Trophoblast cell (in vitro differentiated cells and primary cell): ENCODE results near the gene CPM.
A peak's percentile ranks its signal among the peaks of the same experiment; 100 is the strongest.

Experiments
- DNase-seq, 2 donors: peaks; one replicate each; pipeline ENCODE4 v3.0.0-alpha.2; 2016
- H2AFZ ChIP-seq: 2 replicates; pipeline ENCODE4 v1.6.1; 2013; ENCODE audit warnings: low read length, moderate library complexity, mild to moderate bottlenecking; ENCODE audit not compliant: insufficient read depth, poor library complexity
- H2AK5ac ChIP-seq: 2 replicates; pipeline ENCODE4 v1.6.1; 2013; ENCODE audit warnings: mild to moderate bottlenecking, low read length
- H2BK120ac ChIP-seq: 2 replicates; pipeline ENCODE4 v1.6.1; 2013; ENCODE audit warnings: low read length, mild to moderate bottlenecking, moderate library complexity; ENCODE audit not compliant: insufficient read depth, poor library complexity
- H2BK12ac ChIP-seq: 2 replicates; pipeline ENCODE4 v1.6.1; 2013; ENCODE audit warnings: mild to moderate bottlenecking, low read length, moderate library complexity
- H2BK5ac ChIP-seq: 2 replicates; pipeline ENCODE4 v1.6.1; 2013; ENCODE audit warnings: low read length, low read depth, moderate library complexity, mild to moderate bottlenecking; ENCODE audit not compliant: poor library complexity
- H3K14ac ChIP-seq: 2 replicates; pipeline ENCODE4 v1.6.1; 2013; ENCODE audit warnings: mild to moderate bottlenecking, low read length
- H3K18ac ChIP-seq: 2 replicates; pipeline ENCODE4 v1.6.1; 2013; ENCODE audit warnings: mild to moderate bottlenecking, low read length
- H3K23ac ChIP-seq: 2 replicates; pipeline ENCODE4 v1.6.1; 2013; ENCODE audit warnings: low read length
- H3K27ac ChIP-seq: 2 replicates; pipeline ENCODE4 v1.5.1; 2013; ENCODE audit warnings: low read depth, mild to moderate bottlenecking, inconsistent platforms, low read length, moderate library complexity
- H3K27me3 ChIP-seq: 2 replicates; pipeline ENCODE4 v1.6.1; 2013; ENCODE audit warnings: inconsistent platforms, mild to moderate bottlenecking, low read length, moderate library complexity; ENCODE audit not compliant: insufficient read depth
- H3K36me3 ChIP-seq, 2 experiments: 1 replicate in 1 of 2; 2 replicates in 1 of 2; pipeline ENCODE4 v1.6.1; 2013; ENCODE audit warnings: low read length in 2 of 2, mild to moderate bottlenecking in 2 of 2, moderate library complexity in 1 of 2; ENCODE audit not compliant: insufficient read depth in 2 of 2, control insufficient read depth in 1 of 2
- H3K4ac ChIP-seq: 2 replicates; pipeline ENCODE4 v1.6.1; 2013; ENCODE audit warnings: low read depth, mild to moderate bottlenecking, low read length, moderate library complexity
- H3K4me1 ChIP-seq, 2 experiments: 1 replicate in 1 of 2; 2 replicates in 1 of 2; pipeline ENCODE4 v1.6.1; 2013; ENCODE audit warnings: low read length in 2 of 2, mild to moderate bottlenecking in 2 of 2, moderate library complexity in 1 of 2; ENCODE audit not compliant: insufficient read depth in 2 of 2, control insufficient read depth in 1 of 2
- H3K4me2 ChIP-seq: 2 replicates; pipeline ENCODE4 v1.6.1; 2013; ENCODE audit warnings: inconsistent platforms, mild to moderate bottlenecking, low read length, moderate library complexity
- H3K4me3 ChIP-seq: 2 replicates; pipeline ENCODE4 v1.5.1; 2013; ENCODE audit warnings: mild to moderate bottlenecking, low read depth, low read length, inconsistent platforms
- H3K79me1 ChIP-seq: one replicate; pipeline ENCODE4 v1.6.1; 2013; ENCODE audit warnings: low read length
- H3K79me2 ChIP-seq: 2 replicates; pipeline ENCODE4 v1.6.1; 2013; ENCODE audit warnings: low read length, mild to moderate bottlenecking; ENCODE audit not compliant: control insufficient read depth, insufficient read depth, poor library complexity
- H3K9ac ChIP-seq: 2 replicates; pipeline ENCODE4 v1.6.1; 2013; ENCODE audit warnings: mild to moderate bottlenecking, low read length
- H3K9me3 ChIP-seq: 2 replicates; pipeline ENCODE4 v1.6.1; 2013; ENCODE audit warnings: low read depth, mild to moderate bottlenecking, control low read depth, inconsistent platforms, low read length; ENCODE audit not compliant: insufficient read depth
- H4K12ac ChIP-seq: 2 replicates; pipeline ENCODE4 v1.6.1; 2013; ENCODE audit warnings: low read depth, mild to moderate bottlenecking, low read length, moderate library complexity
- H4K8ac ChIP-seq: 2 replicates; pipeline ENCODE4 v1.6.1; 2013; ENCODE audit warnings: low read depth, mild to moderate bottlenecking, low read length, moderate library complexity
- H4K91ac ChIP-seq: one replicate; pipeline ENCODE4 v1.6.1; 2013; ENCODE audit warnings: low read depth, mild to moderate bottlenecking, low read length, moderate library complexity
- WGBS: extraction: QIAGEN DNeasy Blood & Tissue Kit; methylation state at CpG from one replicate; pipeline ENCODE4 v1.1.7; 2013; ENCODE audit warnings: missing lambda C conversion rate; ENCODE audit not compliant: insufficient read length, insufficient coverage; ENCODE audit errors: extremely low coverage; 5-methylcytosine and 5-hydroxymethylcytosine counted together

CPM gene

GRCh38 chr12:68896881-68897540 lies 36.0 kb downstream of the CPM start:
- Histone ChIP-seq H3K23ac (no peak overlapping the region), H3K18ac (no peak overlapping the region), H3K9ac (no peak overlapping the region), H4K8ac (no peak overlapping the region), H3K9me3 (no peaks in the 10 kb centered on the region), H3K79me2 (no peaks in the 10 kb centered on the region), H3K36me3 (no peaks in the 10 kb centered on the region), H3K27me3 (no peaks in the 10 kb centered on the region), H3K4me2 (no peak overlapping the region), H4K12ac (no peak overlapping the region), H3K79me1 (no peaks in the 10 kb centered on the region), H3K4me1 (peaks cover 0 to 3% of the 10 kb centered on the region in 2 experiments), H2BK5ac (no peak overlapping the region), H2AK5ac (no peak overlapping the region), H2AFZ (no peak overlapping the region), H3K4ac (no peak overlapping the region), H3K4me3 (no peak overlapping the region), H2BK12ac (no peak overlapping the region), H2BK120ac (no peak overlapping the region), H4K91ac (no peak overlapping the region), H3K14ac (no peak overlapping the region), H3K27ac (no peak overlapping the region)
- no CpG with 5 or more reads among the region's 4 CpGs for WGBS
- DNase-seq: no peak

GRCh38 chr12:68894276-68894855 lies 38.6 kb downstream of the CPM start:
- no peak overlapping the region for H2BK12ac ChIP-seq
- no peak overlapping the region for H2BK120ac ChIP-seq
- WGBS: no CpG with 5 or more reads among the region's 7 CpGs
- H3K4me1 ChIP-seq: peaks cover 0 to 5% of the 10 kb centered on the region in 2 experiments
- H3K9ac ChIP-seq: no peak overlapping the region
- no peak overlapping the region for H2AK5ac ChIP-seq
- H3K4me2 ChIP-seq: no peak overlapping the region
- no peaks in the 10 kb centered on the region for H3K27me3 ChIP-seq
- no peak overlapping the region for H3K4me3 ChIP-seq
- no peak overlapping the region for H3K27ac ChIP-seq
- peak; percentile 60 to 85 for DNase-seq
- H3K9me3 ChIP-seq: no peaks in the 10 kb centered on the region
- H3K79me2 ChIP-seq: no peaks in the 10 kb centered on the region
- H4K8ac ChIP-seq: no peak overlapping the region
- H3K18ac ChIP-seq: no peak overlapping the region
- no peak overlapping the region for H2AFZ ChIP-seq
- H3K4ac ChIP-seq: no peak overlapping the region
- H3K79me1 ChIP-seq: no peaks in the 10 kb centered on the region
- no peak overlapping the region for H2BK5ac ChIP-seq
- no peak overlapping the region for H4K12ac ChIP-seq
- no peak overlapping the region for H3K23ac ChIP-seq
- no peaks in the 10 kb centered on the region for H3K36me3 ChIP-seq
- H3K14ac ChIP-seq: no peak overlapping the region
- H4K91ac ChIP-seq: no peak overlapping the region

- Histone ChIP-seq H2BK120ac (no peak overlapping the region), H3K4me1 (peaks cover 0 to 5% of the 10 kb centered on the region in 2 experiments), H3K27ac (no peak overlapping the region), H3K79me1 (no peaks in the 10 kb centered on the region), H4K12ac (no peak overlapping the region), H3K9ac (no peak overlapping the region), H2BK12ac (no peak overlapping the region), H2AFZ (no peak overlapping the region), H3K14ac (no peak overlapping the region), H3K4me3 (no peak overlapping the region), H4K8ac (no peak overlapping the region), H3K79me2 (no peaks in the 10 kb centered on the region), H3K27me3 (no peaks in the 10 kb centered on the region), H2BK5ac (no peak overlapping the region), H3K9me3 (no peaks in the 10 kb centered on the region), H3K23ac (no peak overlapping the region), H2AK5ac (no peak overlapping the region), H3K4me2 (no peak overlapping the region), H4K91ac (no peak overlapping the region), H3K4ac (no peak overlapping the region), H3K36me3 (no peaks in the 10 kb centered on the region), H3K18ac (no peak overlapping the region)
- no peak for DNase-seq
- WGBS: no CpG with 5 or more reads among the region's 3 CpGs
These were observed 39.2 kb downstream of the CPM start for GRCh38 chr12:68893741-68894140.

- H3K27ac ChIP-seq: no peak overlapping the region
- DNase-seq: no peak
- H3K79me2 ChIP-seq: no peaks in the 10 kb centered on the region
- no peaks in the 10 kb centered on the region for H3K79me1 ChIP-seq
- no peak overlapping the region for H3K4me2 ChIP-seq
- no peak overlapping the region for H3K4ac ChIP-seq
- no peak overlapping the region for H2BK12ac ChIP-seq
- H4K91ac ChIP-seq: no peak overlapping the region
- H3K18ac ChIP-seq: no peak overlapping the region
- no peak overlapping the region for H3K4me3 ChIP-seq
- H2AK5ac ChIP-seq: no peak overlapping the region
- H3K9me3 ChIP-seq: no peaks in the 10 kb centered on the region
- no peak overlapping the region for H2AFZ ChIP-seq
- no peak overlapping the region for H3K9ac ChIP-seq
- H3K23ac ChIP-seq: no peak overlapping the region
- H2BK120ac ChIP-seq: no peak overlapping the region
- H3K4me1 ChIP-seq: peaks cover 0 to 5% of the 10 kb centered on the region in 2 experiments
- no peaks in the 10 kb centered on the region for H3K27me3 ChIP-seq
- WGBS: no CpG with 5 or more reads among the region's 2 CpGs
- H3K14ac ChIP-seq: no peak overlapping the region
- no peak overlapping the region for H2BK5ac ChIP-seq
- no peak overlapping the region for H4K12ac ChIP-seq
- no peaks in the 10 kb centered on the region for H3K36me3 ChIP-seq
- H4K8ac ChIP-seq: no peak overlapping the region
These were observed 39.8 kb downstream of the CPM start for GRCh38 chr12:68893201-68893600.
